Common myeloid progenitor, CD34-positive (primary cell): ENCODE data around the gene DIP2C.

ENCODE experiments used
- CTCF ChIA-PET: fragments of 350-600 bp; sonication (Branson Sonifier 250); formaldehyde crosslinking; loops from one replicate; lab custom pipeline; 2021; ENCODE audit warnings: antibody characterized with exemption; lab: Charles Lee
- POLR2A ChIA-PET: fragments of 350-600 bp; sonication (Branson Sonifier 250); formaldehyde crosslinking; loops from one replicate; lab custom pipeline; 2021; ENCODE audit warnings: antibody characterized with exemption; lab: Charles Lee
- DNase-seq, 3 donors: peaks; one replicate each; pipeline versions ENCODE4 v3.0.0 to v3.0.0-alpha.2; 2013
- H3K27ac ChIP-seq, 2 experiments: 1 replicate in 1 of 2; 2 replicates in 1 of 2; pipeline ENCODE4 v1.7.0; 2013; ENCODE audit warnings: inconsistent platforms in 2 of 2, low read length in 2 of 2, mild to moderate bottlenecking in 2 of 2, low read depth in 1 of 2, moderate library complexity in 1 of 2; ENCODE audit not compliant: severe bottlenecking in 2 of 2, insufficient read depth in 1 of 2, poor library complexity in 1 of 2
- H3K27me3 ChIP-seq, 5 experiments: replicated peaks in 2 of 5; 1 replicate in 3 of 5; 2 replicates in 2 of 5; pipeline versions ENCODE4 v1.6.1 to v1.7.0; 2013; ENCODE audit warnings: low read length in 4 of 5, mild to moderate bottlenecking in 2 of 5, moderate library complexity in 2 of 5, inconsistent platforms in 1 of 5; ENCODE audit not compliant: insufficient read depth in 5 of 5, control insufficient read depth in 4 of 5
- H3K36me3 ChIP-seq, 4 experiments: 1 replicate in 2 of 4; 2 replicates in 2 of 4; pipeline versions ENCODE4 v1.6.1 to v1.7.0; 2013; ENCODE audit warnings: low read length in 3 of 4, control low read depth in 1 of 4, mild to moderate bottlenecking in 1 of 4; ENCODE audit not compliant: control insufficient read depth in 4 of 4, insufficient read depth in 4 of 4
- H3K4me1 ChIP-seq, 4 experiments: 1 replicate in 3 of 4; 2 replicates in 1 of 4; pipeline versions ENCODE4 v1.6.1 to v1.7.1; 2013; ENCODE audit warnings: low read length in 3 of 4, mild to moderate bottlenecking in 3 of 4, control low read depth in 1 of 4, inconsistent platforms in 1 of 4, moderate library complexity in 1 of 4; ENCODE audit not compliant: control insufficient read depth in 4 of 4, insufficient read depth in 4 of 4; ENCODE audit errors: control extremely low read depth in 1 of 4
- H3K4me3 ChIP-seq, 7 experiments: 1 replicate in 4 of 7; 2 replicates in 3 of 7; pipeline versions ENCODE4 v1.5.1 to v1.7.0; 2013; ENCODE audit warnings: mild to moderate bottlenecking in 7 of 7, low read length in 6 of 7, moderate library complexity in 6 of 7, inconsistent platforms in 2 of 7, low read depth in 2 of 7, control low read depth in 1 of 7; ENCODE audit not compliant: insufficient read depth in 4 of 7, control insufficient read depth in 1 of 7; ENCODE audit errors: extremely low read depth in 1 of 7
- H3K9me3 ChIP-seq, 5 experiments: 1 replicate in 4 of 5; 2 replicates in 1 of 5; pipeline versions ENCODE4 v1.6.1 to v1.7.1; 2013; ENCODE audit warnings: low read length in 4 of 5, mild to moderate bottlenecking in 2 of 5, inconsistent platforms in 1 of 5, low read depth in 1 of 5, moderate library complexity in 1 of 5; ENCODE audit not compliant: control insufficient read depth in 4 of 5, insufficient read depth in 2 of 5; ENCODE audit errors: control extremely low read depth in 1 of 5
- WGBS: methylation state at CpG from one replicate; pipeline ENCODE4 v1.1.5; 2013; ENCODE audit not compliant: insufficient coverage; 5-methylcytosine and 5-hydroxymethylcytosine counted together

DIP2C gene

DNA sequence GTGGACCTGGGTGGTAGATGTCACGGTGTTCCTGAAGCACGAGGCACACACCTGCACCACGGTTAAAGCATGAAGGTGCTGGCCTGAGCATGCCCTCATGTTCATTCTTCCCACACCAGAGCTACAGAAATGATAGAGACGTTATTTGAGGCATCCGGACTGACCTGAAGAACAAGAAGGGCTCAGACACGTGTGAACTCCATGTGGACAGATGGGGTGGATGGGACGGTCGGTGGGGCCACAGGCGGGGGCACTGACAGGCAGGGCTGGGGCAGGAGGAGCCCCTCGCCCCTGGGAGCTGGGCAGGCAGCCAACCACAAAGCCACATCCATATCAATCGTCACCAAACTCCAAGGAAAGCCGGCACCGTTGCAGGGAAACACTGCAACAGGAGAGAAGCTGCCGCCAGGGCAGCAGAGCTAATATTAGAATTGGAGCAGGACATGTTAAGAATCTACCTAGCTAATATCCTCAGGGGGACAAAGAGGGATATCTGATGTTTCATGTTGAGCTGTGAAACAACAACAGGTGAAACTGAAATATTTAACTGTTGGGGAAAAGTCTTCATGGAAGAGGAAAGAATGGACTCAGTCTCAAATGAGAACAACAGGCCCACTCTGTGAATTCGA is 37.8 kb upstream of the DIP2C start:
- Histone ChIP-seq H3K27ac (no peak overlapping the region), H3K4me3 (no peak overlapping the region), H3K4me1 (no peaks in the 10 kb centered on the region), H3K36me3 (no peaks in the 10 kb centered on the region), H3K9me3 (peaks cover 0 to 15% (median 4%) of the 10 kb centered on the region in 5 experiments), H3K27me3 (peaks cover 0 to 3% (median 0%) of the 10 kb centered on the region in 5 experiments)
- POLR2A ChIA-PET, result no interaction called here
- no peak for DNase-seq
- 88% methylated on average over 7 of the region's 15 CpGs for WGBS
- CTCF ChIA-PET, result no interaction called here

DNA sequence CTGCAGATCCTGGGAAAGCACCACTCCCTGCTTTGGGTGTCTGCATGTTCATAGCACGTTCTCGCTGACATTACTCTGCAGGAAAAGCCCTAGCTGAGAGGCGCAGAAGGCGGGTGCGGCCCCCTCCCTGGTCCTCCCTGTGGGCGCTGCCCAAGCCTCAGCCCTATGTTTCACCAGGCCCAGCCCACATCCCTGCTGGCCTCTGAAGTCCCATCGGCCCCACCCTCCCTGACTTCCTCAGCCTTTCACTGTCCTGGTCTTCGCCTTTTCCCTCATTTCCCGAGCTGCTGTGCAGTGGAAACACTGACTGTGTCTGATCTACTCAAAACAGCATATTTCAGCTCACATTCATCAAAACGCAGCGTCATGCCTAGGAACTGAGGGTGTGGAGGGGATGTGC is 36.3 kb upstream of the DIP2C start:
- H3K27ac ChIP-seq, result no peak overlapping the region
- POLR2A ChIA-PET, result no interaction called here
- H3K4me3 ChIP-seq, result no peak overlapping the region
- CTCF ChIA-PET, result no interaction called here
- no peaks in the 10 kb centered on the region for H3K36me3 ChIP-seq
- H3K27me3 ChIP-seq, result peaks cover 0 to 3% (median 0%) of the 10 kb centered on the region in 5 experiments
- peaks cover 0 to 15% (median 4%) of the 10 kb centered on the region in 5 experiments for H3K9me3 ChIP-seq
- no peaks in the 10 kb centered on the region for H3K4me1 ChIP-seq
- WGBS, result 90% methylated on average over 8 of the region's 11 CpGs
- no peak for DNase-seq

DNA sequence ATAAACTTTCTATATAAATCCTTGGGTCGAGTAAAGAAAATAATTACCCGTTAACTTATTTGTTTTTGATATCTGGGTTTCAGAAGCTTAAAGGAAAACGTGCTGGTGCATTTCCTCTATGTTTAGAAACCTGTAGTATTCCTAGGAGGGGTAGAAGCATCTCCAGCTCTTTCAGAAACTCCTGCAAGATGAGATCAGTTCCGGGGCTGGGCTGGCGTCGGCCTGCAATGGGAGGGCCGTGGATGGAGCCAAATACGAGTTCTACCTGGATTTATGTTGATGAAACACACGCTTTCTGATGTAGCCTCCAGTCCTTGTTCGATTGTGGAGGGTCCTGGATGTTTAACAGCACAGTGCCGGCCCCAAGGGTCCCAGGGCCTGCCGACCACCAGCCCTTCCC is 35.8 kb upstream of the DIP2C start:
- Histone ChIP-seq H3K4me1 (no peaks in the 10 kb centered on the region), H3K36me3 (no peaks in the 10 kb centered on the region), H3K27ac (no peak overlapping the region), H3K4me3 (no peak overlapping the region), H3K9me3 (peaks cover 0 to 15% (median 4%) of the 10 kb centered on the region in 5 experiments), H3K27me3 (peaks cover 0 to 6% (median 0%) of the 10 kb centered on the region in 5 experiments)
- CTCF ChIA-PET, result no interaction called here
- DNase-seq, result no peak
- 94% methylated on average over 10 of the region's 12 CpGs for WGBS
- POLR2A ChIA-PET, result no interaction called here

DNA sequence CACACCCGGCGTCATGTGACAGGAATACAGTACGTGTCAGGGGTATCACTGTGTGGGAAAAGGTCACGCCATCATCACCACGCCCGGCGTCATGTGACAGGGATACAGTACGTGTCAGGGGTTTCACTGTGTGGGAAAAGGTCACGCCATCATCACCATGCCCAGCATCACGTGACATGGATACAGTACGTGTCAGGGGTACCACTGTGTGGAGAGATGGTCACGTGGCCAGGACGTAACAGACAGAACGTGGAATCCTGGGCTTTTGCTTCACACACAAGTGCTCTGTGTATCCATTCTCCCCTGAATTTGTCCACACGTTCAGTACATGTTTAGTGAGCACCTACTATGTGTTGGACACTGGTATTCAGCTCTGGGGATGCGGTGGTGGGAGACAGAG is 34.5 kb upstream of the DIP2C start:
- peak in 2 of 3 donors; percentile 1 to 27 for DNase-seq
- Histone ChIP-seq H3K4me1 (no peaks in the 10 kb centered on the region), H3K36me3 (no peaks in the 10 kb centered on the region), H3K4me3 (no peak overlapping the region), H3K9me3 (peaks cover 0 to 15% (median 4%) of the 10 kb centered on the region in 5 experiments), H3K27me3 (peaks cover 0 to 5% (median 0%) of the 10 kb centered on the region in 5 experiments), H3K27ac (no peak overlapping the region)
- ChIA-PET CTCF (no interaction called here), POLR2A (no interaction called here)
- WGBS, result 95% methylated on average over 16 of the region's 16 CpGs

DNA sequence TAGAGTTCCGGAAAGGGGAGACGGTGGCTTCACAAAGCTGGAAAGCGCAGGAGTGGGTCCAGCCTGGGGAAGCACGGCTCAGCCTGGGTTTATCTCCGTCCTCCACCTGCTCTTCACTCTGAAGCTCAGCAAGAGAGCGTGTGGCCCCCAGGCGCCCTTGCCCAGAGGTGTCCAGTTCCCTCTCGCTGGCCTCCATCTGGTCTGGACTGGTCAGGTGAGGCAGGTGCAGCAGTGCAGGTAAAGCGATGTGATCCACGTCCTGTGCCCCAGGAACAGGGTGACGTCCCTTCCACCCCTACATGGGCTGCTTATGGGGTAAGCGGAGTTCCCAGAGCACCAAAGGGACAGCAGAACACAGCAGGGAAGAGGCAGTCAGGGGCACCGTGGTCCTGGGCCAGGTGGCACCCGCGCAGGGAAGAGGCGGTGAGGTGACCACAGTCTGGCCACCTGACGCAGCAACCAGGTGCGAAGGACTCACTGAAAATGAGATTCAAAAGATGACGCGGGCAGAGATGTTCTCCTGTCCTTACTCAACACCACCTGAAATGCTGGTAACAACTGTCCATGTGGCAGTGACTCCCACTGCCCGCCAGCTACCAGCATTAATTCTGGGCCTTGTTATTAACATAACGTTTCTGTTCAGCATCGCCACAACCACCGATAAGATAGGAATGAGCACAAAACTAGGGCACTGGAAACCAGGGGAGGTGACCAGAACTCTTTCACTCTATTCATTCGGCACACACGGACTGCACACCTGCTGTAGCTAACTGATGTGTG is 33.0 kb upstream of the DIP2C start:
- CTCF ChIA-PET, result no interaction called here
- Histone ChIP-seq H3K27me3 (peaks cover 0 to 5% (median 0%) of the 10 kb centered on the region in 5 experiments), H3K9me3 (peaks cover 0 to 15% (median 4%) of the 10 kb centered on the region in 5 experiments), H3K36me3 (no peaks in the 10 kb centered on the region), H3K4me1 (no peaks in the 10 kb centered on the region), H3K4me3 (no peak overlapping the region), H3K27ac (no peak overlapping the region)
- 90% methylated on average over 24 of the region's 26 CpGs for WGBS
- DNase-seq, result peak in 1 of 3 donors; percentile 2
- POLR2A ChIA-PET, result interaction anchor here (0.7 kb wide), 1 partner anchor 10 kb away, joined by 3 read pairs; no protein-coding TSS in a partner anchor

DNA sequence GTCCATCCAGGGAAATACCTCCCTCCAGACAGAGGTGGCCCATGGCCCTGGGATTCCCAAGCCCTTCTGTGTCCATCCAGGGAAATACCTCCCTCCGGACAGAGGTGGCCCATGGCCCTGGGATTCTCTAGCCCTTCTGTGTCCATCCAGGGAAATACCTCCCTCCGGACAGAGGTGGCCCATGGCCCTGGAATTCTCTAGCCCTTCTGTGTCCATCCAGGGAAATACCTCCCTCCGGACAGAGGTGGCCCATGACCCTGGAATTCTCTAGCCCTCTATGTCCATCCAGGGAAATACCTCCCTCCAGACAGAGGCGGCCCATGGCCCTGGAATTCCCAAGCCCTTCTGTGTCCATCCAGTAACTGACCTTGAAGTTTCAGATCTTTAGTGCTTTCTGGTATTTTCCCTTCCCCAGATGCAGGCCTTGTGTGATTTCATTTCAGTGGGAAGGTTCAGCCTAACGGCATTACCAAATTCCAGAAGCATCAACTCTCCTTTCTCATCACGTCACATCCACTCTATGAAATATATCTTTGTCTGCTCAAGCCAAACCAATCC is 28.8 kb upstream of the DIP2C start:
- Histone ChIP-seq H3K36me3 (no peaks in the 10 kb centered on the region), H3K4me1 (no peaks in the 10 kb centered on the region), H3K4me3 (no peak overlapping the region), H3K27ac (no peak overlapping the region), H3K27me3 (peaks cover 0 to 5% (median 0%) of the 10 kb centered on the region in 5 experiments), H3K9me3 (peaks cover 0 to 26% (median 13%) of the 10 kb centered on the region in 5 experiments)
- WGBS, result 90% methylated on average over 3 of the region's 6 CpGs
- ChIA-PET CTCF (no interaction called here), POLR2A (no interaction called here)
- no peak for DNase-seq

DNA sequence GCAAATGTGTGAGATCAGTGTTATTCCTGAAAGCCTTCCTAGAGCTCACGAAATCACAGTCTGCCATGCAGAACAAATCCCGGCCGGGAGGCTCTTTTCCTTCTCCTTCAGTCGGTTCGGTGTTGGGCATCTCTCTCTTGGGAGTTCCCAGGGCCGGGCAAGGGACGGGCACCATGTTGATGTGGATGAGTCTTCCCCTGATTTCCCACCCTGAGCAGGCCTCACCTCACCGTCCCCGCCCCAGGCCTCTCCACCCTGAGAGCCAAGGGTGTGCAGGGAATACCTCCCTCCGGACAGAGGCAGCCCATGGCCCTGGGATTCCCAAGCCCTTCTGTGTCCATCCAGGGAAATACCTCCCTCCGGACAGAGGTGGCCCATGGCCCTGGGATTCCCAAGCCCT is 28.0 kb upstream of the DIP2C start:
- H3K36me3 ChIP-seq, result no peaks in the 10 kb centered on the region
- CTCF ChIA-PET, result no interaction called here
- no peak overlapping the region for H3K27ac ChIP-seq
- no peak for DNase-seq
- H3K4me3 ChIP-seq, result no peak overlapping the region
- H3K4me1 ChIP-seq, result no peaks in the 10 kb centered on the region
- peaks cover 0 to 28% (median 9%) of the 10 kb centered on the region in 5 experiments for H3K9me3 ChIP-seq
- WGBS, result 93% methylated on average over 7 of the region's 11 CpGs
- POLR2A ChIA-PET, result no interaction called here
- H3K27me3 ChIP-seq, result peaks cover 0 to 5% (median 0%) of the 10 kb centered on the region in 5 experiments
